Measurements from ENCODE around the gene NKIRAS1.

GRCh38 chr3:23856286-23856685 lies 60.5 kb downstream of the NKIRAS1 start:
- TF ChIP-seq CTCF (IDR thresholded peaks at IDR 0.05; ENCODE audit: insufficient read depth, low read length, poor library complexity, severe bottlenecking) (no peak), EZH2phosphoT487 (conservative IDR thresholded peaks at IDR 0.05; ENCODE audit: low read length) (no peak)
